K562 (cell line): ENCODE data around the gene VTI1B. TPM values are rescaled to one million over a fixed set of nuclear protein-coding genes. Genes with fewer than 3 reads are reported as not detected.

ENCODE experiments used
- ATAC-seq: fragments of 200-7000 bp; cut with Tn5 transposase; 3 replicates; pipeline ENCODE4 v1.9.1; 2020; ENCODE audit warnings: moderate library complexity
- BruUV-seq: library from RNA; stranded (reverse); fragments of 400-500 nt; replicated peaks from 2 replicates; lab custom pipeline; 2021; lab: Mats Ljungman, UMichigan
- CTCF ChIA-PET: fragments of 300-600 bp; formaldehyde crosslinking; extraction: SDS; loops from one replicate; lab custom pipeline; 2021; ENCODE audit warnings: low intra/inter-chr PET ratio; lab: Yijun Ruan, JAX
- POLR2A ChIA-PET: fragments of 300-600, 350-650 bp; sonication (Branson Sonifier 250); formaldehyde crosslinking; extraction: SDS; loops from one replicate; lab custom pipeline; 2021; ENCODE audit warnings: antibody characterized with exemption, inconsistent platforms; lab: Yijun Ruan, JAX
- DNase-seq, 4 experiments: peaks; one replicate each; pipeline versions ENCODE4 v3.0.0 to v3.0.0-alpha.2; 2011 to 2018; ENCODE audit warnings: low spot score in 3 of 4, mixed read lengths in 3 of 4; ENCODE audit errors: extremely low read depth in 1 of 4
- FAIRE-seq: peaks from 2 replicates; lab custom pipeline; 2011; peaks lifted over from hg19 to GRCh38; lab: Jason Lieb, UNC
- H2AFZ ChIP-seq: 2 replicates; pipeline ENCODE4 v1.6.0; 2011; ENCODE audit warnings: low read depth, low read length, control low read depth, inconsistent platforms
- H3K27ac ChIP-seq: fragments of 200-600 bp; 3 replicates; pipeline ENCODE4 v1.8.0; 2011; ENCODE audit warnings: low read depth, mild to moderate bottlenecking, control low read depth, inconsistent platforms, low read length, moderate library complexity, mixed read lengths; ENCODE audit errors: extremely low read depth
- H3K27me3 ChIP-seq, 2 experiments: fragments of 300-600 bp in 1 of 2; 2 replicates in 1 of 2; 3 replicates in 1 of 2; pipeline versions ENCODE4 v1.6.0 to v1.8.0; 2011; ENCODE audit warnings: inconsistent platforms in 2 of 2, low read length in 2 of 2, mild to moderate bottlenecking in 1 of 2, mixed read lengths in 1 of 2, moderate library complexity in 1 of 2; ENCODE audit not compliant: control insufficient read depth in 2 of 2, insufficient read depth in 2 of 2
- H3K36me3 ChIP-seq: fragments of 300-600 bp; 3 replicates; pipeline ENCODE4 v1.8.0; 2011; ENCODE audit warnings: mild to moderate bottlenecking, low read length, inconsistent platforms; ENCODE audit not compliant: control insufficient read depth, insufficient read depth
- H3K4me1 ChIP-seq, 2 experiments: fragments of 200-600 bp in 1 of 2; replicated peaks in 1 of 2; 2 replicates in 1 of 2; 3 replicates in 1 of 2; pipeline versions ENCODE4 v1.5.1 to v1.8.0; 2011; ENCODE audit warnings: inconsistent platforms in 2 of 2, low read length in 2 of 2, mild to moderate bottlenecking in 1 of 2, mixed read lengths in 1 of 2, moderate library complexity in 1 of 2; ENCODE audit not compliant: control insufficient read depth in 2 of 2, insufficient read depth in 2 of 2
- H3K4me2 ChIP-seq: 2 replicates; pipeline ENCODE4 v1.6.1; 2011; ENCODE audit warnings: low read length, control low read depth, inconsistent platforms, mixed read lengths; ENCODE audit not compliant: insufficient read depth
- H3K4me3 ChIP-seq: fragments of 200-600 bp; sonication (generic), shearing (Covaris generic); 2 replicates; pipeline ENCODE4 v1.5.1; 2016; ENCODE audit warnings: control low read depth, inconsistent platforms
- H3K79me2 ChIP-seq: fragments of 200-600 bp; 3 replicates; pipeline ENCODE4 v1.8.0; 2011; ENCODE audit warnings: low read length, inconsistent platforms; ENCODE audit not compliant: control insufficient read depth, insufficient read depth
- H3K9ac ChIP-seq, 2 experiments: 2 replicates each; pipeline versions ENCODE4 v1.6.0 to v1.6.1; 2011; ENCODE audit warnings: low read depth in 2 of 2, low read length in 2 of 2, control low read depth in 1 of 2, inconsistent platforms in 1 of 2, mild to moderate bottlenecking in 1 of 2, mixed read lengths in 1 of 2; ENCODE audit not compliant: insufficient read depth in 1 of 2
- H3K9me1 ChIP-seq: one replicate; pipeline ENCODE4 v1.6.0; 2011; ENCODE audit warnings: inconsistent platforms, mild to moderate bottlenecking, low read length, moderate library complexity; ENCODE audit not compliant: control insufficient read depth, insufficient read depth
- H3K9me3 ChIP-seq: replicated peaks from 2 replicates; pipeline ENCODE4 v1.5.1; 2011; ENCODE audit warnings: low read depth, low read length, inconsistent platforms; ENCODE audit not compliant: control insufficient read depth, insufficient read depth
- H4K20me1 ChIP-seq: replicated peaks from 2 replicates; pipeline ENCODE4 v1.6.1; 2011; ENCODE audit warnings: low read length, inconsistent platforms, mixed read lengths; ENCODE audit not compliant: control insufficient read depth, insufficient read depth
- MCM7 ChIP-seq, 2 experiments: fragments of 450-650 bp; IDR thresholded peaks; 2 replicates each; pipeline ENCODE4 v1.6.1; 2016 to 2018
- MTA1 ChIP-seq: fragments of 450-650 bp; IDR thresholded peaks from 2 replicates; pipeline ENCODE4 v1.6.1; 2017; ENCODE audit warnings: borderline replicate concordance
- ZBTB17 ChIP-seq: fragments of 450-650 bp; formaldehyde crosslinking; IDR thresholded peaks from 2 replicates; pipeline ENCODE4 v1.4.0; 2020; ENCODE audit warnings: mild to moderate bottlenecking
- ZNF589 ChIP-seq: fragments of 200-800 bp; sonication (Bioruptor generic); IDR thresholded peaks from 2 replicates; pipeline ENCODE4 v1.6.1; 2016; ENCODE audit warnings: low read depth, missing genetic modification characterization, missing compliant biosample characterization
- WGBS: fragments of 100-300 bp; shearing (Covaris generic); methylation state at CpG from one replicate; pipeline ENCODE4 v1.1.6; 2016; ENCODE audit warnings: low coverage, mixed read lengths; ENCODE audit not compliant: insufficient coverage; ENCODE audit errors: missing lambda C conversion rate; 5-methylcytosine and 5-hydroxymethylcytosine counted together
- in situ Hi-C: fragments of 300-500 bp; cut with MboI; formaldehyde crosslinking; loops from 4 replicates; pipeline ENCODE4 v1.15.0; 2018; ENCODE audit warnings: inconsistent platforms, mixed read lengths
- intact Hi-C: fragments of 100-400 bp; cut with micrococcal nuclease; formaldehyde crosslinking; loops from 2 replicates; pipeline ENCODE4 v1.14.2; 2022
- polyA plus RNA-seq, 8 experiments: library from polyadenylated mRNA; depleted of rRNA in 4 of 8; stranded (reverse) in 5 of 8; unstranded in 3 of 8; fragments of >200 nt; fragmentation: Nextera tagmentation in 2 of 8; fragmentation: Illumina TruSeq in 1 of 8; extraction: Ambion mirVana in 2 of 8; extraction: Trizol in 1 of 8; gene quantifications; 2 replicates each; pipeline versions ENCODE4 v1.2.1 to v1.2.3, GENCODE V29; 2011 to 2014; ENCODE audit warnings: inconsistent platforms in 1 of 8, missing spikeins in 1 of 8
- total RNA-seq, 7 experiments: library from RNA; depleted of rRNA in 6 of 7; stranded (reverse); fragments of >200 nt in 6 of 7; fragmentation: Illumina TruSeq in 2 of 7; extraction: Trizol in 2 of 7; gene quantifications; 2 replicates each; pipeline versions ENCODE4 v1.2.1 to v1.2.3, GENCODE V29; 2011 to 2021; ENCODE audit warnings: low replicate concordance in 1 of 7
- TF ChIP-seq, protein P1 (sequence below): IDR thresholded peaks from 3 replicates; pipeline ENCODE4 v1.6.1; 2011; ENCODE audit warnings: borderline replicate concordance, mild to moderate bottlenecking, moderate library complexity; ENCODE audit not compliant: insufficient read length; ENCODE audit errors: extremely low read depth
- TF ChIP-seq, protein P2 (sequence below): fragments of 250-450 bp; sonication (Bioruptor Pico); IDR thresholded peaks from 2 replicates; pipeline ENCODE4 v1.8.0; 2022; ENCODE audit warnings: moderate library complexity, mild to moderate bottlenecking, inconsistent platforms
- TF ChIP-seq, protein P3 (sequence below), 2 experiments: fragments of 450-650 bp; IDR thresholded peaks; 2 replicates each; pipeline ENCODE4 v1.6.1; 2016
- TF ChIP-seq, protein P4 (sequence below): sonication (generic); formaldehyde crosslinking; IDR thresholded peaks from 2 replicates; pipeline ENCODE4 v1.8.0; 2022; ENCODE audit warnings: missing genetic modification reagents, mild to moderate bottlenecking, borderline replicate concordance

Gene VTI1B
- total and polyA plus RNA-seq, 9 of the 15 experiments (the other 6 are each of a cell fraction or from before 2014, with no cell fraction given) = 7.8 to 69.8 (median 50.1) TPM

DNA sequence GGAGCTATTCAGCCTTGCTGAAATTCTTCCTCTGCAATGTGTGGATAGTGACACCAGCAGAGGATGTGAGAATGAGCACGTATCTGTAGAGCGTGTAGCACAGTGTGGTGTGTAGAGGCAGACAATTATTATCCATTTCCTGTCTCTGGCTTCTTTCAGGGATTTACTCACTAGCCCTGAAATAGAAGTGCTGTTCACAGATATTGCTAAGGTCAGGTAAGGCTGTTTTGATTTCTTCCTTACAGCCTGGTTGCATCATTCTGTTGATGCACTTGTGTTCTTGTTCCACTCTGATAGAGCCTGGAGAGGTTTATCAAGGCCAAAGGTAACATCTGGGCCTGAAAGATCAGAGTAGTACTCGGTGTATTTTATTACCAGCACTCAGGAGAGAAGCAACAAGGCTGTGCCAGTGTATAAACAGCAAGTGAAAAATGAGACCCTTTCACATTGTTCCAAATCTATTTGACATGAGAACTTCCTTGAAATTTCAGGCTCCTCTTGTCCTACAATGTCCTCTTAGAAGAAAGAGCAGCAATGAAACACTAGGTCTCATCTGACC lies 38.0 kb downstream of the VTI1B start (continued):
- TF ChIP-seq, protein P1, sequence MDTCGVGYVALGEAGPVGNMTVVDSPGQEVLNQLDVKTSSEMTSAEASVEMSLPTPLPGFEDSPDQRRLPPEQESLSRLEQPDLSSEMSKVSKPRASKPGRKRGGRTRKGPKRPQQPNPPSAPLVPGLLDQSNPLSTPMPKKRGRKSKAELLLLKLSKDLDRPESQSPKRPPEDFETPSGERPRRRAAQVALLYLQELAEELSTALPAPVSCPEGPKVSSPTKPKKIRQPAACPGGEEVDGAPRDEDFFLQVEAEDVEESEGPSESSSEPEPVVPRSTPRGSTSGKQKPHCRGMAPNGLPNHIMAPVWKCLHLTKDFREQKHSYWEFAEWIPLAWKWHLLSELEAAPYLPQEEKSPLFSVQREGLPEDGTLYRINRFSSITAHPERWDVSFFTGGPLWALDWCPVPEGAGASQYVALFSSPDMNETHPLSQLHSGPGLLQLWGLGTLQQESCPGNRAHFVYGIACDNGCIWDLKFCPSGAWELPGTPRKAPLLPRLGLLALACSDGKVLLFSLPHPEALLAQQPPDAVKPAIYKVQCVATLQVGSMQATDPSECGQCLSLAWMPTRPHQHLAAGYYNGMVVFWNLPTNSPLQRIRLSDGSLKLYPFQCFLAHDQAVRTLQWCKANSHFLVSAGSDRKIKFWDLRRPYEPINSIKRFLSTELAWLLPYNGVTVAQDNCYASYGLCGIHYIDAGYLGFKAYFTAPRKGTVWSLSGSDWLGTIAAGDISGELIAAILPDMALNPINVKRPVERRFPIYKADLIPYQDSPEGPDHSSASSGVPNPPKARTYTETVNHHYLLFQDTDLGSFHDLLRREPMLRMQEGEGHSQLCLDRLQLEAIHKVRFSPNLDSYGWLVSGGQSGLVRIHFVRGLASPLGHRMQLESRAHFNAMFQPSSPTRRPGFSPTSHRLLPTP = no peak
- TF ChIP-seq, protein P2, sequence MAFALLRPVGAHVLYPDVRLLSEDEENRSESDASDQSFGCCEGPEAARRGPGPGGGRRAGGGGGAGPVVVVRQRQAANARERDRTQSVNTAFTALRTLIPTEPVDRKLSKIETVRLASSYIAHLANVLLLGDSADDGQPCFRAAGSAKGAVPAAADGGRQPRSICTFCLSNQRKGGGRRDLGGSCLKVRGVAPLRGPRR (CRISPR knock-in tag) = no peak
- TF ChIP-seq MCM7 (IDR thresholded peaks at IDR 0.05) = no peak

DNA sequence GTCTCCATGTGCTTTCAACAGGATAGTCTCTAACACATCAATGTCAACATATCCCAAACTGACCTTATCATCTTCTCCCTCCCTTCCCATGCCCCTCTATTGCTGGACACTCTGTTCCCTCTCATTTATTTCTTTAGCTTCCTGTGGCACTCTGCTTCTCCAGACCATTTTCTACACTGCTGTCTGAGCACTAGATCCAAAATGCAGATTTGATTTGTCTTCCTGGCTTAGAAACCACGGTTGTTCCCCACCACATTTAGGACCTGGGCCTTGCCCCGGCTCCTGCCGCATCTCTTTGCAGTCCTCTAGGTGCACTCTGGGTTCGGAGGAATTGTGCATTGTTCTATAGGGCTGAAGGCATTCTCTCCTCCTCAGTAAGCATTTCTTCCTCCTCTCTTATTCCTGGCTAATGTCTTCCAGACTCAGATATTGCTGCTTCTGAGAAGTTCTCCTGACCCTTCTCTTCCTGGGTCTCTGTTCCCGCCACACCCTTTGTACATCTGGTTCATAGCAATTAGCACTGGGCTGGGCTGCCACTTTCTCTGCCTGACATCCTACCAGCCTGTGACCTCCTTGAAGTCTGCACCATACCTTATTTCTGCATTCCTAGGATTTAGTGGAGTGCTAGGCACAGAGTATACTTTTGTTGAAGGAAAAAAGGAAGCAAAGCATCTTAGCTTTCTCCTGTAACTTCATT lies 40.8 kb downstream of the VTI1B start:
- no peaks in the 10 kb centered on the region for H3K79me2 ChIP-seq
- H3K9me3 ChIP-seq = no peaks in the 10 kb centered on the region
- no TSS peak for BruUV-seq
- POLR2A ChIA-PET = no interaction called here
- no peak overlapping the region for H3K9ac ChIP-seq
- H3K36me3 ChIP-seq = no peaks in the 10 kb centered on the region; the same call in 2 of the 3 replicates
- no peak for FAIRE-seq
- CTCF ChIA-PET = no interaction called here
- H3K9me1 ChIP-seq = no peaks in the 10 kb centered on the region
- H4K20me1 ChIP-seq = no peaks in the 10 kb centered on the region
- WGBS = 80% methylated on average over 4 of the region's 5 CpGs
- H3K4me1 ChIP-seq = peaks cover 0 to 32% of the 10 kb centered on the region in 2 experiments; a peak in 3 of 5 replicates
- H2AFZ ChIP-seq = no peak overlapping the region
- DNase-seq = no peak
- TF ChIP-seq, protein P3, sequence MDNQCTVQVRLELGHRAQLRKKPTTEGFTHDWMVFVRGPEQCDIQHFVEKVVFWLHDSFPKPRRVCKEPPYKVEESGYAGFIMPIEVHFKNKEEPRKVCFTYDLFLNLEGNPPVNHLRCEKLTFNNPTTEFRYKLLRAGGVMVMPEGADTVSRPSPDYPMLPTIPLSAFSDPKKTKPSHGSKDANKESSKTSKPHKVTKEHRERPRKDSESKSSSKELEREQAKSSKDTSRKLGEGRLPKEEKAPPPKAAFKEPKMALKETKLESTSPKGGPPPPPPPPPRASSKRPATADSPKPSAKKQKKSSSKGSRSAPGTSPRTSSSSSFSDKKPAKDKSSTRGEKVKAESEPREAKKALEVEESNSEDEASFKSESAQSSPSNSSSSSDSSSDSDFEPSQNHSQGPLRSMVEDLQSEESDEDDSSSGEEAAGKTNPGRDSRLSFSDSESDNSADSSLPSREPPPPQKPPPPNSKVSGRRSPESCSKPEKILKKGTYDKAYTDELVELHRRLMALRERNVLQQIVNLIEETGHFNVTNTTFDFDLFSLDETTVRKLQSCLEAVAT (IDR thresholded peaks at IDR 0.05) = peak in 1 of 2 experiments; percentile 70; a peak in 1 of 4 replicates
- TF ChIP-seq, protein P4, sequence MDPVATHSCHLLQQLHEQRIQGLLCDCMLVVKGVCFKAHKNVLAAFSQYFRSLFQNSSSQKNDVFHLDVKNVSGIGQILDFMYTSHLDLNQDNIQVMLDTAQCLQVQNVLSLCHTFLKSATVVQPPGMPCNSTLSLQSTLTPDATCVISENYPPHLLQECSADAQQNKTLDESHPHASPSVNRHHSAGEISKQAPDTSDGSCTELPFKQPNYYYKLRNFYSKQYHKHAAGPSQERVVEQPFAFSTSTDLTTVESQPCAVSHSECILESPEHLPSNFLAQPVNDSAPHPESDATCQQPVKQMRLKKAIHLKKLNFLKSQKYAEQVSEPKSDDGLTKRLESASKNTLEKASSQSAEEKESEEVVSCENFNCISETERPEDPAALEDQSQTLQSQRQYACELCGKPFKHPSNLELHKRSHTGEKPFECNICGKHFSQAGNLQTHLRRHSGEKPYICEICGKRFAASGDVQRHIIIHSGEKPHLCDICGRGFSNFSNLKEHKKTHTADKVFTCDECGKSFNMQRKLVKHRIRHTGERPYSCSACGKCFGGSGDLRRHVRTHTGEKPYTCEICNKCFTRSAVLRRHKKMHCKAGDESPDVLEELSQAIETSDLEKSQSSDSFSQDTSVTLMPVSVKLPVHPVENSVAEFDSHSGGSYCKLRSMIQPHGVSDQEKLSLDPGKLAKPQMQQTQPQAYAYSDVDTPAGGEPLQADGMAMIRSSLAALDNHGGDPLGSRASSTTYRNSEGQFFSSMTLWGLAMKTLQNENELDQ (CRISPR knock-in tag) = no peak
- TF ChIP-seq ZBTB17 (CRISPR knock-in tag) (peak; percentile 83), ZNF589 (CRISPR knock-in tag) (no peak), MTA1 (no peak)
- no peaks in the 10 kb centered on the region for H3K27me3 ChIP-seq
- no peak overlapping the region for H3K4me3 ChIP-seq
- intact Hi-C loops (no loop called here), in situ Hi-C loops (no loop called here)
- no peak for ATAC-seq
- no peak overlapping the region for H3K4me2 ChIP-seq
- no peak overlapping the region for H3K27ac ChIP-seq
